ENCODE data around the gene ADRM1.

Gene ADRM1

GRCh38 chr20:62306414-62307187 is 3.8 kb downstream of the ADRM1 start:
- Histone ChIP-seq H3K79me2 (peaks cover 19% of the 10 kb centered on the region), H2AFZ (no peak overlapping the region), H3K36me3 (ENCODE audit: control insufficient read depth, insufficient read depth, low read length) (no peaks in the 10 kb centered on the region), H3K9ac (no peak overlapping the region), H3K27me3 (ENCODE audit: control insufficient read depth, insufficient read depth, low read length) (no peaks in the 10 kb centered on the region), H3K9me3 (ENCODE audit: control insufficient read depth, low read length) (no peaks in the 10 kb centered on the region), H3K27ac (no peak overlapping the region), H3K4me1 (peaks cover 11% of the 10 kb centered on the region), H3K4me3 (ENCODE audit: low read depth, low read length) (no peak overlapping the region), H3K4me2 (ENCODE audit: low read length) (no peak overlapping the region)
- TF ChIP-seq, protein P1, sequence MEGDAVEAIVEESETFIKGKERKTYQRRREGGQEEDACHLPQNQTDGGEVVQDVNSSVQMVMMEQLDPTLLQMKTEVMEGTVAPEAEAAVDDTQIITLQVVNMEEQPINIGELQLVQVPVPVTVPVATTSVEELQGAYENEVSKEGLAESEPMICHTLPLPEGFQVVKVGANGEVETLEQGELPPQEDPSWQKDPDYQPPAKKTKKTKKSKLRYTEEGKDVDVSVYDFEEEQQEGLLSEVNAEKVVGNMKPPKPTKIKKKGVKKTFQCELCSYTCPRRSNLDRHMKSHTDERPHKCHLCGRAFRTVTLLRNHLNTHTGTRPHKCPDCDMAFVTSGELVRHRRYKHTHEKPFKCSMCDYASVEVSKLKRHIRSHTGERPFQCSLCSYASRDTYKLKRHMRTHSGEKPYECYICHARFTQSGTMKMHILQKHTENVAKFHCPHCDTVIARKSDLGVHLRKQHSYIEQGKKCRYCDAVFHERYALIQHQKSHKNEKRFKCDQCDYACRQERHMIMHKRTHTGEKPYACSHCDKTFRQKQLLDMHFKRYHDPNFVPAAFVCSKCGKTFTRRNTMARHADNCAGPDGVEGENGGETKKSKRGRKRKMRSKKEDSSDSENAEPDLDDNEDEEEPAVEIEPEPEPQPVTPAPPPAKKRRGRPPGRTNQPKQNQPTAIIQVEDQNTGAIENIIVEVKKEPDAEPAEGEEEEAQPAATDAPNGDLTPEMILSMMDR (IDR thresholded peaks at IDR 0.05) = no peak

DNA sequence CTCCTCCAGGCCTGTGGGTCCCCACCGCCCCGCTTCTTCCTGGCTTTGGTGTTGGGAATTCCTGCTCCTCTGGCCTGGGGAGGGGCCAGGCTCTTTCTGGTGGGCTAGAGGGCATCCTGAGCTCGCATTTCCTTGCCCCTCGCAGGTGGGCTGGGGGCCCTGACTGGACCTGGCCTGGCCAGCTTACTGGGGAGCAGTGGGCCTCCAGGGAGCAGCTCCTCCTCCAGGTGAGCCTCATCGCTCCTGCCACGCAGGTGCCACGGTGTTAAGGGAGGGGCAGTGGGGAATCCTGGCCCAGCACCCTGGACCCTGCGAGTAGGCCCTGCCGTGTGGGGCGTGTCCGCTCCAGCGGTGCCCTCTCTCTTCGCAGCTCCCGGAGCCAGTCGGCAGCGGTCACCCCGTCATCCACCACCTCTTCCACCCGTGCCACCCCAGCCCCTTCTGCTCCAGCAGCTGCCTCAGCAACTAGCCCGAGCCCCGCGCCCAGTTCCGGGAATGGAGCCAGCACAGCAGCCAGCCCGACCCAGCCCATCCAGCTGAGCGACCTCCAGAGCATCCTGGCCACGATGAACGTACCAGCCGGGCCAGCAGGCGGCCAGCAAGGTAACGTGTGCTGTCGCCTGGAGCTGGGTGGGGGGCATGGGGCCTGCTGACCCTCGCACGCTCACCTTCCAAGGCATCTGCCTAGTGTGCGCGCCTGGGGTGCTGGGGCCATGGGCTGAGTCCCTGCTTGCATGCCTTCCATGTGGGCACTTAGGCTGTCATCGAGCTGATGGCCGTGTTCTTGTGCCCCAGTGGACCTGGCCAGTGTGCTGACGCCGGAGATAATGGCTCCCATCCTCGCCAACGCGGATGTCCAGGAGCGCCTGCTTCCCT is 4.7 kb downstream of the ADRM1 start:
- TF ChIP-seq, protein P1 (IDR thresholded peaks at IDR 0.05) = no peak
- peaks cover 19% of the 10 kb centered on the region for H3K79me2 ChIP-seq
- H3K9me3 ChIP-seq (ENCODE audit: control insufficient read depth, low read length) = no peaks in the 10 kb centered on the region
- no peak overlapping the region for H3K4me3 ChIP-seq (ENCODE audit: low read depth, low read length)
- no peak overlapping the region for H3K9ac ChIP-seq
- no peak overlapping the region for H3K27ac ChIP-seq
- no peak overlapping the region for H3K4me2 ChIP-seq (ENCODE audit: low read length)
- peaks cover 11% of the 10 kb centered on the region for H3K4me1 ChIP-seq
- H3K36me3 ChIP-seq (ENCODE audit: control insufficient read depth, insufficient read depth, low read length) = no peaks in the 10 kb centered on the region
- no peaks in the 10 kb centered on the region for H3K27me3 ChIP-seq (ENCODE audit: control insufficient read depth, insufficient read depth, low read length)
- no peak overlapping the region for H2AFZ ChIP-seq

DNA sequence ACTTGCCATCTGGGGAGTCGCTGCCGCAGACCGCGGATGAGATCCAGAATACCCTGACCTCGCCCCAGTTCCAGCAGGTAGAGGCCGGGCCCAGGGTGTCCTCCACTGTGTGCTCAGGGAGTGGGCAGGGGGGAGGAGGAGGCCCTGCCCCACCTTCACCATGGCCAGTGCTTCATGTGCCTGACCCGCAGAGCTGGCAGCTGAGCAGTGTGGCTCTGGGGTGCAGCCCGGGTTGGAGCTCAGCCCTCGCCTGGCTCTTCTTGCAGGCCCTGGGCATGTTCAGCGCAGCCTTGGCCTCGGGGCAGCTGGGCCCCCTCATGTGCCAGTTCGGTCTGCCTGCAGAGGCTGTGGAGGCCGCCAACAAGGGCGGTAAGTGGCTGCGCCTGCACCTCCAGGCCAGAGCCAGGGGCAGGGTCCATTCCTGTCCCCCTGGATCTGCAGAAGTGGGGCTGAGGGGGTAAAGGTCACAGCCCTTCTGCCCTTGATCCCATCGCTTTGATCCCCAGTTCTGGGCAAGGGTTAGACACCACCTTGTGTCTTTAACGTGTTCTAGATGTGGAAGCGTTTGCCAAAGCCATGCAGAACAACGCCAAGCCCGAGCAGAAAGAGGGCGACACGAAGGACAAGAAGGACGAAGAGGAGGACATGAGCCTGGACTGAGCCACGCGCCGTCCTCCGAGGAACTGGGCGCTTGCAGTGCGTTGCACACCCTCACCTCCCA is 5.5 kb downstream of the ADRM1 start:
- Histone ChIP-seq H3K79me2 (peaks cover 19% of the 10 kb centered on the region), H3K4me2 (ENCODE audit: low read length) (no peak overlapping the region), H3K27me3 (ENCODE audit: control insufficient read depth, insufficient read depth, low read length) (no peaks in the 10 kb centered on the region), H3K4me3 (ENCODE audit: low read depth, low read length) (no peak overlapping the region), H3K4me1 (peaks cover 11% of the 10 kb centered on the region), H3K9me3 (ENCODE audit: control insufficient read depth, low read length) (no peaks in the 10 kb centered on the region), H2AFZ (no peak overlapping the region), H3K9ac (no peak overlapping the region), H3K36me3 (ENCODE audit: control insufficient read depth, insufficient read depth, low read length) (no peaks in the 10 kb centered on the region), H3K27ac (no peak overlapping the region)
- TF ChIP-seq, protein P1 (IDR thresholded peaks at IDR 0.05) = no peak

GRCh38 chr20:62309198-62309944 is 6.6 kb downstream of the ADRM1 start:
- Histone ChIP-seq H3K9me3 (ENCODE audit: control insufficient read depth, low read length) (no peaks in the 10 kb centered on the region), H3K36me3 (ENCODE audit: control insufficient read depth, insufficient read depth, low read length) (no peaks in the 10 kb centered on the region), H3K9ac (no peak overlapping the region), H3K4me1 (peaks cover 2% of the 10 kb centered on the region), H2AFZ (no peak overlapping the region), H3K79me2 (peaks cover 9% of the 10 kb centered on the region), H3K4me2 (ENCODE audit: low read length) (no peak overlapping the region), H3K27me3 (ENCODE audit: control insufficient read depth, insufficient read depth, low read length) (no peaks in the 10 kb centered on the region), H3K27ac (no peak overlapping the region), H3K4me3 (ENCODE audit: low read depth, low read length) (no peak overlapping the region)
- TF ChIP-seq, protein P1 (IDR thresholded peaks at IDR 0.05) = no peak
